IPS-NIHi7 (cell line): ENCODE measurements around the gene CSMD2.
A peak's percentile ranks its signal among the peaks of the same experiment; 100 is the strongest.
"Not testable (repeated sequence)": the region's sequence is repeated elsewhere in the genome, so short reads cannot be mapped to it uniquely, and the experiment has no call there.

ENCODE experiments used
- DNase-seq: peaks from one replicate; pipeline ENCODE4 v3.0.0; 2012; ENCODE audit warnings: mixed read lengths; ENCODE audit errors: extremely low spot score

Gene CSMD2

DNA sequence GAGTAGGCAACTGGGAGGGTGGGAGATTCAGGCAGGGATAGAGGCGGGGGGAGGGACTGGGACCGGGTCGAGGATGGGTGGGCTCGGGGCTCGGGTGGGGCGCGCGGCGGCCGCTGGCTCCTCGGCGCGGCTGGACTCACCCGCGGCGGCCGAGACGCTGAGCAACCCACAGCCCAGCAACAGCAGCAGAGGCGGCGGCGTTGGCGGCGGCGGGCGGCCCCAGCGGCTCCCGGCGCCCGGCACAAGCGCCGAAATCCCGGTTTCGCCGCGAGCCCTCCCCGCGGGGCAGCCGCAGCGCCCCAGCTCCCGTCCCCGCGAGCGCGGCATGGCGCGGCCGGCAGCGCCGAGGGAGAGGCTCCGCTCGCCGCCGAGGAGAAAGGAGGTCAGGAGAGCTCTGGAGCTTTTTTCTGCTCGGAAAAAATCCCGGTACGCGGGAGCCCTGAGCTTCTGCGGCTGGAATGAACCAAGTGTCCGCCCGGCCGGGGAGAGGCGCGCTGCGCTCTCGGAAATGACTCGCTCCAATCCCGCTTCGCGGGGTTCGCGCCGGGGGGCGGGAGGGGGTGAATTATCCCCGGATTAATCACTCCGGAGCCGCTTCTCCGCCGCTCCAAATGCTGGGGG, at the start of gene CSMD2:
Gene CSMD2 (minus strand): TSS at position 460 of the 621 bp plus-strand sequence. CDS start 133 bp downstream, at position 327.
- peak; percentile 47 for DNase-seq

DNA sequence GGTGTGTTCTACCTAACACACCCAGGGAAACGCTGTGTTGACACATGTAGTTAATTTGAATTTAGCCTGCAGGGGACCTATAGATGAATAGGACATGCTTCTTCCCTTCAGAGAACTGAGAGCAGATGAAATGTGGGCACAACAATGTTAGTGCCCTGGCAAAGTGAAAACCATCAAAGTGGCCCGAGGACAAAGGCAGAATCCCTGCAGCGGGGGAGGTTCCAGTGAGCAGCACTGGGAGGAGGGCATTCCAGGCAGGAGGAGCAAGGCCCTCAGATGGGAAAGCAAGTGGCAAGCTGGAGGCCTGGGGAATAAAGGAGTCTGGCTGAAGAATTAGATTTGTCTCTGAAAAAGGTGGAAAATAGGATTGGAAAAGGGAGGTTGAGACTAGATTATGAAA, 48.9 kb upstream of the CSMD2 start:
- DNase-seq, result peak; percentile 35

DNA sequence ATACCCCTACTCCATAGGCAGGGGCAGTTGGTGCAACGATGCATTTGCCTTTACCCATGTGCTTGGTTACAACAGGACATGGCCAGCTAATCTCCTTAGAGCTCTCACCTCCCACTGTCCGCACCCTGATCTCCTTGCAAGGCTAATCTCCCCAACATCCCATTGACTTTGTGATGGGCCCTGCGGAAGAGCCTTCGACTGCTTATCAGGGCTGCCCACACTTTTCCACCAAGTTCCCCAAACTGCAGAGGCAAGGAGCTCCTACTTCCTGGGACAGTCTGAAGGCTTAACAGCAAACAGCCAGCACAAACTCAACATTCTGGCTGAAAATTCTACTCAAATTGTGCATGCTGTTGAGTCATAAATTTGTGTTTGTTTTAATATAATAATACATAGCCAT, 47.6 kb upstream of the CSMD2 start:
- no peak for DNase-seq

DNA sequence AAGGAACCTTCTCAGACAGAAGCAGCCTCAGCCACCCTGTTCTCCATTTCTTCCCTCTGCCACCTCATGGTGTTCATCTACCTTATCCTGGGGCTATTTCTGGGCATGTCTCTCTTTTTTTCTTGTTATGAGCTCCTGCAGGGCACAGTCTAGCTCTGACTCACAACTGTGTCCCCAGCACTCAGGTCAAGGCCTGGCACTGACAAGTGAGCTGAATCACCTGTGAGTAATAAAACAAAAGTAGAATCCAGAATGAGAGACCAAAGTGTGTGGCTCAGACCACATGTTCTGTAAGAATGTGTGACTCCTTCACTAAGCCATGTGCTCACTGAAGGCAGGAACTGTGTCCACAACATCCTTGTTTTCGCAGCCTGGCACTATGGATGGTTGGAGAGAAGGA, 34.9 kb upstream of the CSMD2 start:
- no peak for DNase-seq

DNA sequence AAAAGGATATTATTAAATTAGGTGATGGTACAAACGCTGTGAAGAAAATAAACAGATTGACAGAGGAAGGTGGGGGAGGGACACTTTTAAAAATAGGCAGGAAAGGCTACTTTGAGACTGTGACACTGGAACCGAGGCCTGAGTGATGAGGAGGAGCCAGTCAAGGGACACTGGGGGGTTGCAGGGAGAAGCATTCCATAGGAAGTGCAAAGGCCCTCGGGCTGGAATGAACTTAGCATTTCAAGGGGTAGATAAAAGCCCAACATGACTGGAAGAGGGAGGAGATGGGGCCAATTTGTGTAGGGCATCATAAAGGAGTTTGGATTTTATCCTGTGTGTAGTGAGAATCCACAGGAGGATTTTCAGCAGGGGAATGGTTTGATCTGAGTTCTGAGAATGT, 27.6 kb upstream of the CSMD2 start:
- DNase-seq, result no peak

DNA sequence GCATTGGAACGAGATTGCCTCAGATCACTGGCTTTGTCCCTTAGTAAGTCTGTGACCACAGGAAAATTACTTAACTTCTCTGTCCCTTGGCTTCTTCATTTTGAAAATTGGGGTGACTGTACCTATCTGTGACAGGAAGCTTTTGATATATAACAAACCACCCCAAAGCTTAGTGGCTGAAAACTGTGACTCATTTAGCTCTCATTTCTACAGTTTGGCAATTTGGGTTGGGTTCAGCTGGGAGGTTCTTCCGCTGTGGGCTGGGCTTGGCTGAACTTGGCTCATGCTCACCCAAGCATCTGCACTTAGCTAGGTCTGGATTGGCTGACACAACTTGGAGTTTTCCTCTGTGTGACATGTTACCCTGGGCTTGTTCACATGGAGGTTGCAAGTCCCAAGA, 25.7 kb upstream of the CSMD2 start:
- DNase-seq, result no peak

DNA sequence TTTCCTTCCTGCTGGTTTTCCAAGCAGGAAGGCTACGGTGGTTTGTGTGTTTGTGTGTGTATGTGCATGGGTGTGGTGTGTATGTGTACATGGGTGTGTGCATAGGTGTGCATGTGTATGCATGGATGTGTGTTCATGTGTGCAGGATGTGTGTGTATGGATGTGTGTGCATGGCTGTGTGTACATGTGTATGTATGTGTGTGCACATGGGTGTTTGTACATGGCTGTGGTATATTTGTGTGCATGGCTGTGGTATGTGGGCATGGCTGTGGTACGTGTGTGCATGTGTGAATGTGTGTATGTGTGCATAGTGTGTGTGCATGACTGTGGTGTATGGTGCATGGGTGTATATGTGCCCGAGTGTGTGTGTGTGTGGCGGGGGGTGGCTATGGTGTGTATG, 24.0 kb upstream of the CSMD2 start:
- DNase-seq, result no peak

DNA sequence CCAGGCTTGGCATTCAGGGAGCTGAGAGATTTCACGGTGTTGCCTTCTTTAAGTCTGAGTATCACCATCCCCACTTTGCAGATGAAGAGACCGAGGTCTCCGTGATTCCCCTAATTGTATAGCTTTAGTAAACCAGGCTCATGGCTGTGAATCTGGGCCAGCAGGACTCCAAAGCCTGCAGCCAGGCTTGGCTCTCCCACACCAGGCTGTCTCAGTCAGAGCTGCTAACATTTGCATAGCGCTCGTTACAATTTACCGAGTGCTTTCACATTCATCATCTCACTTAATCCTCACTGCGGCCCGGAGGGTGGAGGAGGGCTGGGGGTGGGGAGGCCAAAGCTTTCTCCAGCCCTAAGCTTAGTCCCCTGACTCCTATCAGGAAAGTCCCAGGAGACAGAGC, 23.4 kb upstream of the CSMD2 start:
- peak; percentile 80 for DNase-seq

DNA sequence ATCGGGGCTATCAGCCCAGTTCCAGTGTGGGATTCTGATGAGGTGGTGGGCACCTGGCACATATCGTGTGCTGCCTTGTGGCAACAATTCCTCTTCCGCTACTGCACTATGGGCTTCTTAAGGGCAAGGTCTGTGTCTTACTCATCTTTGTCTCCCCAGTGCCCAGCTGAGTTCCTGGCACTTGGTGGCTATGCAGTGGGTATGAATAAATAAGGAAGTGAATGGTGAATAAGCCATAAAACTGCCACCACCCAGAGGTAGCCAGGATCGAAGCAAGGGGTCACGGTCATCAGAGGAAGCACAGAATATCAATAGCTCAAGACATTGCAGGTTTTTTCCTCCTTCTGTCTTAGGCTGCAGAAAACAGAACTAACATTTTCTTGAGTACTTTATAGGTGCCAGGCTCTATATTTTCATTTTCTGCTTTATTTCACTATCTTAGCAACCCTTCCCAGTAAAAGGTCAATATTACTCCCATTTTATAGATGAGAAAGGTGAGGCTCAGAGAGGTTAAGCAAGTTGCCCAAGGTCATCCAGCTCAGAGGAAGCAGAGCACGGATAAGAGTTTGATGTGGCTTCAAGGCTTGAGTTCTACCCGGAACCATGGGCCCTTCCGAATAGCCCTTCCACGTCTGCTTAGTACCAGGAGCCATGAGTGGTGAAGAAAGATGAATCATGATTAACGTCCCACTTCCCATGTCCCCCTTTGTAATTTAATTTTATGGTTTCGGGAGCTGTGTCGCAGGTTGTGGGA, 21.9 kb upstream of the CSMD2 start:
- no peak for DNase-seq

DNA sequence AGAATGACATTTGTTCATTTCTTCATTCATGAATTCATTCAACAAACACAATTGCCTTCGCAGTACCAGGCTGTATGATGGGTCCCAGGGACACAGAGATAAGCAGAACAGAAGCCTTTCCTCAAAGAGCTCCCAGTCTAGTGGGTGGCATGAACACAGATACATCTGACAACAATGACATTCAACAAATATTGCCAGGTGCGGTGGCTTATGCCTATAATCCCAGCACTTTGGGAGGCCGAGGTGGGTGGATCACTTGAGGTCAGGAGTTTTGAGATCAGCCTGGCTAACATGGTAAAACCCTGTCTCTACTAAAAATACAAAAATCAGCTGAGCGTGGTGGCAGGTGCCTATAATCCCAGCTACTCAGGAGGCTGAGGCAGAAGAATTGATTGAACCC, 18.4 kb upstream of the CSMD2 start:
- DNase-seq, result not testable (repeated sequence)

DNA sequence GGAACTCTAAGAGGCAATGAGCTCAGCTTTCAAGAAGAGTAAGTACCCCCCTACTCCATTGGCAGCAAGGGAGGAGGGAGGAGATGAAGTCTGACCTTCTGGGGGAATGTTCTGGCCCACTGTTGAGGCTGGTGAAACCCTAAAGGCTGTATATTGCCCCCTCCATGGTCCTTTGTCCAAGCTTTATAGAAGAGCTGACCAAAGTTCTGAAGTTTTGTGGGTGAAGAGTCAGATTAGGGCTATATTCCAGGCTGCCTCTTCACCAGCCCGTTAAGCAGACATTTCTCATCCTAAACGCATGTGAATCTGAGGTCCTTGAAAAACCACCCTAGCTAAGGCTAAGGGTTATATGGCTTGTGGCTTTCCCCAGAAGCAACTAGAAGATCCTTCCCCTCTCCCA, 13.0 kb upstream of the CSMD2 start:
- no peak for DNase-seq

DNA sequence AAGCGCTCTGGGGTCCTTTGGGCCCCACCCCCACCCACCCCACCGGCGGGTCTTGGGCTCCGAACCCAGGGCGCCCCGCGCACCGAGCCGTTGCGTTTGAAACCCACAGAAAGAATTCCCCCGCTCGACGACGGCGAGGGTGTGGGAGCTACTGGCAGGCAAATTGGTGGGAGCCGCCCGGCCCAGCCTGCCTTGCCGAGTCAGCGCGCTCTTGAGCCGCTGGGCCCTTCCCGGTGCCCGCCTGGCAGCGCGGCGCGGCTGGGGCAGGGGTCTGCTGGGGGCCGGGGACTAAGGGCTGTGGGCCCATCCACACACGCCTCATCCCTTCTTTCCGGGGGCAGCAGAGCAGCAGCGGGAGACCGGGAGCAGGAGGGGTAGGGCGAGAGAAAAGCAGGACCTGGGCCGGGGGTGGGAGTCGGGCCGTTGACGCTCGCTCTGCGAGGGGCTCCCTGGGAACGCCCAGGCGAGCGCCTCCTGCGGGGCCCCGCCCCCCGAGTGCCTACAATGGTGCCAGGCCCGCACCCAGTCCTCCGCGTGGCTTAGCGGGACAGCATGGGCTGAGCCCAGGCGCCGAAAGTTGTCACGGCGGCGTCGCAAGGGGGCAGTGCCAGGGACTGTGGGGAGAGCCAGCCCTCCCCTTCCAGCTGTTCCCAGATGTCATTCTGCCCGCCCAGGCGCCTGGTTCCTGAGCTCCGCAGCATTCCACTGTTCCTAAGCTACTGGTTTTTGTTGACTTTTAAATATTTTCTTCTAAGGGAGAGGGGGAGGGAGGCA, 12.0 kb upstream of the CSMD2 start, which contains the start of gene C1orf94:
Gene C1orf94 (plus strand): TSS at position 78 of the 774 bp plus-strand sequence. CDS start 883 bp downstream, outside the sequence.
- peak; percentile 53 for DNase-seq

DNA sequence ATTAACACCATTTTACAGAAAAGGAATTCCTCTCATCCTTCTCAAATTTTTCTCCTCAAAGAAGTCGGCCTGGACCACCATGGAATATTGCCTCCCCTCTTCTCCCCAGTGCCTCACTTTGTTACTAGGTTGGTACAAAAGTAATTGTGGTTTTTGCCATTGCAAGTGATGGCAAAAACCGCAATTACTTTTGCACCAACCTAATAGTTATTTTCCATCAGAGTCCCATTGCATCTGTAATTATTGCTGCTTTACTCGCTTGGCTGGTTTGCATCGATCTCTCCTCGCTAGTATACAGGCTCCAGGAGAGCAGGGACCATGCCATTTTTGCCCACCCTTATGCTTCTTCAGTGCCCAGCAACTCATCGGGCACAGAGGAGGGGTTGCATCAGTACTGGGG, 10.7 kb upstream of the CSMD2 start:
- no peak for DNase-seq

DNA sequence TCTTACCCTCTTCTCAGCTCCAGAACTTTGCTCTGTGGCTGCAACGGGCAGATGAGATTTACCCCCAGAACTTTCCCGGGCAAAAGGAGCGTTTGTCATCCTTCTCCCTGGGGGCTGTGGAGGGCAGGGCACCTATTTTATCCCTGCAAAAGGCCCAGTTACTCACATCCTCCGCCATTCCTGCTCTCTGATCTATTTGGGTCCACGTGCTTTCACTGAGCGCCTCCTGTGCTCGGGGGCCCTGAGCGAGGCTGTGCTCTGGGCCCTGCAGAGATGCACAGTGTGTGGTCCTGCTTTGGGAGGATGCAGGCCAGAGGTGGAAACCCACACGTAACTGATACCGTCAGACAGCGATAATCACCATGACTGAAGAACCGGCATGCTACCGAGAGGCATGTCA, 2.4 kb upstream of the CSMD2 start:
- DNase-seq, result no peak

DNA sequence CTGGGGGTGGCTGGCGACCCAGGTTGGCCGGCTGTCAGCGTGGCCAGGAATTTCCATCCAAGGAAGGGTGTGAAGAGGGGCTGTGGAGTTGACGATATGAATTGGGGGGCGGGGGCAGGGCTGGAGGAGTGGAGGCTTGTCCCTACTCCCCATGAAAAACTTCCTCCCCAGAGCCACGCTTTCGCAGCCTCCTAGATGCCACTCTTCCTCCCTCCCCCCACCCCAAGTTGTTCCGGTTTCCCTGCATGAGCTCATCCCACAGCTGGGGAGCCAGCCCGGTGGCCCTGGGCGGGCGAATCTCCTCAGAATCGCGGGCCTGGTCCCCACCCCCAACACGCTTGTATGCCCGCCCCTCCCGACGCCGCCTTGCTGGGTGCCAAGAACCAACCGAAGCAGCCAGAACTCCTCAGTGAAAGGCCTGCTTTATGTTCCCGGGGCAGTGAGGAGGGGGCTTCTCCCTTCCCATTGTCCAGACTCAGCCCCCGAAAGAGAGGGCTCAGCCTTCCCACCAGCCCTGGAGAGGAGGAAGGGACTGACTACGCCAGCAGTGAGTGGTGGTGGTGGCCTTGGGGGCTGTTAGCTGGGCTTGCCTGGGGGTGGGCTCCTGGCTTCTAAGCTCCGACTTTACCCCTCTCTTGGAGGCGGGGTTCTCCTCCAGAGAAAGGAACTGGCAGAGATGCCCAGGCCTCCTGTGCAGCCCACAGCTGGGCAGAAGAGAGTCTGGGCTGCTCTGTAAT, 1.8 kb upstream of the CSMD2 start:
- DNase-seq, result peak; percentile 77

DNA sequence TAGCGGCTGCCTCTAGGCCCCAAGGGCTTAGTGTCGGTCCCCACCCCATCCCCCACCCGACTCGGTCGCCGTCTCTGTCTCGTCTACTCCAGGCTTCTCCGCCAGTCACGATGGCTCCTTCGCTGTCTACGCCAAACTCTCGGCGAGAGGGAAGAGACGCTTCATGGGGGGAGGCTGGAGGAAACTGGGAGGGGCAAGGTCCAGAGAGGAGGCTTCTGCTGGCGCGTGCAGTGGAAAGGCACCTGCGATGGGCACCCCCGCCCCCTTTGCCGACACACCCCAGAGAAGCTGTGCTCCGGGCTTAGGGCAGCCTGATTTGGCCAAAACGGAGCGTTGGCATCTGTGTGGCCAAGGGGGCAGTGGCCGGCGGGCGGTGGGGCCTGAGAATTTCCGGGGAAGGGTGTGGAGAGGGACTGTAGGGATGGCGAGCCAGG, 1.2 kb upstream of the CSMD2 start:
- peak; percentile 31 for DNase-seq

DNA sequence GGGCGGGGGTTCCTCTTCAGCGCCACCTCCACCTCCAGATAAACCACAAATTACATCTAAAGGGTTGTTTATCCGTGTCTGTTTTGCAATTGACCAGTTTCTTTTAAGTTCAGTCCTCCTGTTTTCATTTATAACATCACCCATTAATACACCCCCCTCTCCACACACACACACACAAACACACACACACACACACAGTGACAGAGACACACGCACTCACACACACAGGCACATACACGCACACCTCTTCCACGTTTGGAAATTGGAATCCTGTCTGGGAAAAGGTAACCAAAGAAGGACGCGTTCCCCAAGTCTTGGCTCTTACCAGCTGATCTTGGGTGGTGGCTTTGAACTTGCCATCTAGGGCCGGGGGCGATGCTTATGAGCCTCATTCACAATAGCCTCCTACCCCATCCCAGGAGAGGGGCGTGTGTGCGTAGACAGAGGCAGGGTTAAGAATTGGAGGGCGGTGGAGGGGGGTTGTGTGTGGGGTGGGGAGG, 442 bp upstream of the CSMD2 start:
- DNase-seq, result no peak

DNA sequence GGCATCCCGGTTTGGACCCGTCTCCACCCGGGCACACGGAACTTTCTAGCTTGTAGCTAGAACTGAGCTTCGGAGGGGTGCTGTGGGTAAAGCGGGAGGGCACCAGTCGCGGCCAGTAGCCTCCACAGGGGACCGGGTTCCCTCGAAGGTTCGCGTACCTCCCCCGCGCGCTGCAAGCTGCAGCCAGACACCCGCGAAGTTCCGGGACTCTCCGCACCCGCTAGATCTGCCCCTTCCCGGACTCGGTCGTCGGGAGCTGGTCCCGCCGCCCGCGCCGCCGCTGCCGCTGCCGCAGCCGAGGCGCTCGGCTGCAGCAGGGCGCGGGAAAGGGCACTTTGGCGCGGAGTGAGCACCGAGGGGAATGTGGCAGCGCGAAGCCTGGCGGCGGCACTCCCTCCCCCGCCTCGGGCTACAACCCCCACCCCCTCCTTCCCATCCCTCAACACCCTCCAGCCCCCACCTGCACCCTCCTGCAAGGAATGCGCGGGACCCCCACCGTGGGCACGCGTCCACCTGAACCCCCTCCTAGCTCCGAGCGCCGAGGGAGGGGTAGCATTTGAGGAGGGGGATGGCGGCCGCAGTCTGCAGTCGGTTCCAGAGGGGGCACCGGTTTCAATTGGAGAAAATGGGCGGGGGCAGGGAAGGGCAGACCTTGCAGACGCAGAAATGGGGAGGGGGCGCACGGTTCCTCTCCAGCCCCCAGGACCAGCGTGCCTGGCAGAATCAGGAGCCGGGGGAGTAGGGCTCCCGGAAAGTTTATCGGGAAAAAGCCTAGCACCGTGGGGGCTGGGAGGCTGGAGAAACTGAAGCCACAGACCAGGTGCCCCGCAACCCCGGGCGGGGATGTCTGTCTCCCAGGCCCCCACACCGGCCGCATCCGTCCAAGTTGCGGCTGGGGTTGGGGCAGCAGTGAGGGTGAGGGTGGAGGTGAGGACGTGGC, 968 bp downstream of the CSMD2 start:
- DNase-seq, result peak; percentile 27

DNA sequence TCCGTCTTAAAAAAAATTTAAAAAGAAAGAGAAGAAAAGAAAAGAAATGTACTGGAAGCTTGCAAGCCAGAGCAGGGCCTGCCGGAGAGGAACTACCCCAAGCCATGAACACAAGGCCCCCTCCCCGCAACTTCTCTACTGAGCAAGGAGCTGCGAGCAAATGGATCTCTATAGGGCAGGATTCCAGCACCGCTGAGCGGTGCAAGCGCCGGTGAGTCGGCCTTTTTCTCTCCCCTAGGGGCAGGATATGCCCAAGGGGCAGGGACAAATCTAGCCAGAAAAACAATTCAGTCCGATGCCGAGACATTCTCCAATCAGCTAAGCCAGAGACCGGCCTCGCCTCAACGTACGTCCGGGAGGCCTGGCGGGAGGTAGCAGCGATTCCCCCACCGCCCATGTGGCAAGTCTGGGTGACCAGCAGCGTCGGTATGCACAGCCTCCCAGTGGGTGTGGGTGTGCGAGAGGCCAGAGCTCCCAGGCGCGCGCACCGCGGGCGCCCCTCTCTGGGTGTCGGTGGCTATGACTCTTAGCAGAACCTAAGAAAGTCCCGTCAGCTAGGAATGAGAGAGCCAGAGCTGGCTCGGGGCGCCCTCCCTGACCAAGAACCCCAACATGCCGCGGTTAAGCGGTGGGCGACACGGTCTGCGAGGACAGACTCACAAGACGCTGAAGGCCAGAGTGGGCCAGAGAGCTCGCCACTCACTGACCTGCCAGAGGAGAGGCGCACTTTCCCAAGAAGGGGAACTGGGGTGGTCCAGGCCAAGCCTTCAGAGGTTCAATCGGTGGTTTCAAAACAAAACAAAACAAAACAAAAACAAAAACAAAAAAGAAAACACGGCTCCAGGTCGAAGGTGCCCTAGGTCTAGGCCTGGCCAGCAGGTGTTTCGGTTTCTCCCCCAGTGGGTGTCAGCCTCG, 1.9 kb downstream of the CSMD2 start:
- DNase-seq, result peak; percentile 81
